ENCODE results near the gene POLR1G.

GRCh38 chr19:45380107-45380506 lies 26.3 kb upstream of the POLR1G start:
- TF ChIP-seq POLR2AphosphoS5 (IDR thresholded peaks at IDR 0.05; ENCODE audit: low read depth, low read length): no peak
- no peak for TF ChIP-seq MAX (IDR thresholded peaks at IDR 0.05; ENCODE audit: low read depth)
